ENCODE measurements around the gene ALOXE3.
A peak's percentile ranks its signal among the peaks of the same experiment; 100 is the strongest.

The ALOXE3 gene

GRCh38 chr17:8123695-8124349 is 5.5 kb upstream of the ALOXE3 start, which contains the start of gene HES7:
Gene HES7 (minus strand): TSS chr17:8124106. CDS start chr17:8124084, 22 bp downstream.
- ATAC-seq (ENCODE audit: low read depth) (peak; percentile 3; the same call in 1 of the 3 replicates), DNase-seq (ENCODE audit: low spot score) (peak; percentile 77)
- TF ChIP-seq CTCF (IDR thresholded peaks at IDR 0.05; ENCODE audit: poor library complexity, severe bottlenecking) = no peak
- Histone ChIP-seq H3K27me3 (ENCODE audit: insufficient read depth, poor library complexity, severe bottlenecking) (no peaks in the 10 kb centered on the region), H3K36me3 (ENCODE audit: low read depth) (no peaks in the 10 kb centered on the region), H3K4me3 (ENCODE audit: severe bottlenecking) (peak within 1 kb of the TSS; percentile 46), H3K4me1 (ENCODE audit: insufficient read depth, poor library complexity, severe bottlenecking) (peaks cover 5% of the 10 kb centered on the region), H3K27ac (ENCODE audit: poor library complexity, severe bottlenecking) (peak within 1 kb of the TSS; percentile 57), H3K9me3 (ENCODE audit: severe bottlenecking) (no peaks in the 10 kb centered on the region)

GRCh38 chr17:8122924-8123694 is 4.8 kb upstream of the ALOXE3 start:
- ATAC-seq (ENCODE audit: low read depth) = no peak
- DNase-seq (ENCODE audit: low spot score) = no peak
- Histone ChIP-seq H3K9me3 (ENCODE audit: severe bottlenecking) (no peaks in the 10 kb centered on the region), H3K36me3 (ENCODE audit: low read depth) (no peaks in the 10 kb centered on the region), H3K27ac (ENCODE audit: poor library complexity, severe bottlenecking) (peak overlapping the region; percentile 57), H3K27me3 (ENCODE audit: insufficient read depth, poor library complexity, severe bottlenecking) (no peaks in the 10 kb centered on the region), H3K4me3 (ENCODE audit: severe bottlenecking) (peak overlapping the region; percentile 46), H3K4me1 (ENCODE audit: insufficient read depth, poor library complexity, severe bottlenecking) (peaks cover 5% of the 10 kb centered on the region)
- TF ChIP-seq CTCF (IDR thresholded peaks at IDR 0.05; ENCODE audit: poor library complexity, severe bottlenecking) = no peak

GRCh38 chr17:8122422-8122923 is 4.2 kb upstream of the ALOXE3 start:
- Histone ChIP-seq H3K9me3 (ENCODE audit: severe bottlenecking) (no peaks in the 10 kb centered on the region), H3K36me3 (ENCODE audit: low read depth) (no peaks in the 10 kb centered on the region), H3K4me1 (ENCODE audit: insufficient read depth, poor library complexity, severe bottlenecking) (peaks cover 5% of the 10 kb centered on the region), H3K27me3 (ENCODE audit: insufficient read depth, poor library complexity, severe bottlenecking) (no peaks in the 10 kb centered on the region), H3K4me3 (ENCODE audit: severe bottlenecking) (peak overlapping the region; percentile 46), H3K27ac (ENCODE audit: poor library complexity, severe bottlenecking) (peak overlapping the region; percentile 57)
- TF ChIP-seq CTCF (IDR thresholded peaks at IDR 0.05; ENCODE audit: poor library complexity, severe bottlenecking) = no peak
- DNase-seq (ENCODE audit: low spot score) = no peak
- ATAC-seq (ENCODE audit: low read depth) = no peak

- H3K27me3 ChIP-seq (ENCODE audit: insufficient read depth, poor library complexity, severe bottlenecking) = no peaks in the 10 kb centered on the region
- ATAC-seq (ENCODE audit: low read depth) (peak; percentile 22), DNase-seq (ENCODE audit: low spot score) (no peak)
- peaks cover 5% of the 10 kb centered on the region for H3K4me1 ChIP-seq (ENCODE audit: insufficient read depth, poor library complexity, severe bottlenecking)
- H3K36me3 ChIP-seq (ENCODE audit: low read depth) = no peaks in the 10 kb centered on the region
- H3K4me3 ChIP-seq (ENCODE audit: severe bottlenecking) = peak overlapping the region; percentile 46
- H3K9me3 ChIP-seq (ENCODE audit: severe bottlenecking) = no peaks in the 10 kb centered on the region
- peak overlapping the region; percentile 57 for H3K27ac ChIP-seq (ENCODE audit: poor library complexity, severe bottlenecking)
- TF ChIP-seq CTCF (IDR thresholded peaks at IDR 0.05; ENCODE audit: poor library complexity, severe bottlenecking) = peak; percentile 87
These were observed 3.5 kb upstream of the ALOXE3 start for GRCh38 chr17:8121681-8122421.

Data from RWPE2 (cell line).